Endothelial cell of umbilical vein (primary cell): Measurements from ENCODE around the gene ZNF274. TPM values are rescaled to one million over a fixed set of nuclear protein-coding genes. Genes with fewer than 3 reads are reported as not detected.

Experiments
- Bru-seq: library from RNA; stranded (reverse); fragments of 400-500 nt; gene quantifications from one replicate; lab custom pipeline; 2021; lab: Mats Ljungman, UMichigan
- BruChase-seq, 2 experiments: library from RNA; stranded (reverse); fragments of 400-500 nt; gene quantifications; one replicate each; lab custom pipeline; 2021; lab: Mats Ljungman, UMichigan
- BruUV-seq: library from RNA; stranded (reverse); fragments of 400-500 nt; replicated peaks from 2 replicates; lab custom pipeline; 2021; lab: Mats Ljungman, UMichigan
- CTCF ChIA-PET: fragments of 300-600, 350-600 bp; sonication (Branson Sonifier 250); formaldehyde crosslinking; loops from one replicate; lab custom pipeline; 2021; ENCODE audit warnings: antibody characterized with exemption, inconsistent platforms; lab: Charles Lee
- POLR2A ChIA-PET: fragments of 300-600, 350-600 bp; sonication (Branson Sonifier 250); formaldehyde crosslinking; loops from one replicate; lab custom pipeline; 2021; ENCODE audit warnings: antibody characterized with exemption, inconsistent platforms; lab: Charles Lee
- DNase-seq: peaks from one replicate; pipeline ENCODE4 v3.0.0-alpha.2; 2011; ENCODE audit warnings: low read depth, low spot score
- FAIRE-seq: peaks from 2 replicates; lab custom pipeline; 2011; peaks lifted over from hg19 to GRCh38; lab: Jason Lieb, UNC
- H2AFZ ChIP-seq: 2 replicates; pipeline ENCODE4 v1.6.0; 2012; ENCODE audit warnings: low read depth, low read length, control low read depth, inconsistent platforms
- H3K27ac ChIP-seq: 2 replicates; pipeline ENCODE4 v1.5.1; 2011; ENCODE audit warnings: low read depth, mild to moderate bottlenecking, control low read depth, low read length, moderate library complexity; ENCODE audit not compliant: insufficient read depth
- H3K27me3 ChIP-seq, 2 experiments: 2 replicates each; pipeline versions ENCODE4 v1.6.0 to v1.6.1; 2011; ENCODE audit warnings: low read length in 2 of 2, mixed read lengths in 1 of 2; ENCODE audit not compliant: control insufficient read depth in 2 of 2, insufficient read depth in 2 of 2
- H3K36me3 ChIP-seq, 2 experiments: 2 replicates in 1 of 2; 3 replicates in 1 of 2; pipeline ENCODE4 v1.5.1; 2011; ENCODE audit warnings: low read length in 2 of 2, mild to moderate bottlenecking in 1 of 2, moderate library complexity in 1 of 2; ENCODE audit not compliant: control insufficient read depth in 2 of 2, insufficient read depth in 2 of 2; ENCODE audit errors: extremely low read depth in 1 of 2
- H3K4me1 ChIP-seq: 3 replicates; pipeline ENCODE4 v1.5.1; 2011; ENCODE audit warnings: mild to moderate bottlenecking, low read length; ENCODE audit not compliant: control insufficient read depth, insufficient read depth; ENCODE audit errors: extremely low read depth
- H3K4me2 ChIP-seq: 2 replicates; pipeline ENCODE4 v1.6.1; 2011; ENCODE audit warnings: low read length, control low read depth, mixed read lengths; ENCODE audit not compliant: insufficient read depth
- H3K4me3 ChIP-seq, 3 experiments: fragments of 200-600 bp in 1 of 3; sonication (generic), shearing (Covaris generic) in 1 of 3; replicated peaks in 1 of 3; 2 replicates each; pipeline ENCODE4 v1.5.1; 2011 to 2016; ENCODE audit warnings: control low read depth in 3 of 3, low read length in 3 of 3, mild to moderate bottlenecking in 2 of 3, inconsistent platforms in 1 of 3, low read depth in 1 of 3, moderate library complexity in 1 of 3; ENCODE audit not compliant: insufficient read depth in 1 of 3
- H3K79me2 ChIP-seq: 2 replicates; pipeline ENCODE4 v1.6.0; 2012; ENCODE audit warnings: low read length, inconsistent platforms; ENCODE audit not compliant: control insufficient read depth, insufficient read depth
- H3K9ac ChIP-seq: replicated peaks from 2 replicates; pipeline ENCODE3; 2011; ENCODE audit warnings: low read length, control low read depth; ENCODE audit not compliant: insufficient read depth; ENCODE audit errors: extremely low read depth
- H3K9me1 ChIP-seq: replicated peaks from 3 replicates; pipeline ENCODE4 v1.6.0; 2011; ENCODE audit warnings: mild to moderate bottlenecking, low read length; ENCODE audit not compliant: control insufficient read depth, insufficient read depth; ENCODE audit errors: extremely low read depth
- H3K9me3 ChIP-seq: replicated peaks from 2 replicates; pipeline ENCODE4 v1.5.1; 2012; ENCODE audit warnings: low read length, inconsistent platforms; ENCODE audit not compliant: control insufficient read depth, insufficient read depth
- H4K20me1 ChIP-seq: replicated peaks from 2 replicates; pipeline ENCODE3; 2011; ENCODE audit warnings: mild to moderate bottlenecking, low read length; ENCODE audit not compliant: control insufficient read depth, insufficient read depth; ENCODE audit errors: extremely low read depth
- EZH2 ChIP-seq: IDR thresholded peaks from 2 replicates; pipeline ENCODE4 v1.6.1; 2012; ENCODE audit warnings: borderline replicate concordance, low read depth, mild to moderate bottlenecking, moderate library complexity, low read length, inconsistent platforms; ENCODE audit not compliant: severe bottlenecking
- FOS ChIP-seq: IDR thresholded peaks from 2 replicates; pipeline ENCODE4 v1.6.1; 2011; ENCODE audit warnings: mild to moderate bottlenecking, low read length, moderate library complexity, borderline replicate concordance; ENCODE audit not compliant: insufficient read depth
- GATA2 ChIP-seq: IDR thresholded peaks from 2 replicates; pipeline ENCODE4 v1.7.0; 2011; ENCODE audit warnings: low read depth, mild to moderate bottlenecking, moderate library complexity, mixed read lengths, low read length; ENCODE audit not compliant: insufficient read length, insufficient read depth
- JUN ChIP-seq: IDR thresholded peaks from 2 replicates; pipeline ENCODE4 v1.6.1; 2011; ENCODE audit warnings: borderline replicate concordance, low read depth; ENCODE audit not compliant: insufficient read length, insufficient read depth
- MYC ChIP-seq: IDR thresholded peaks from one replicate; pipeline ENCODE4 v1.6.1; 2011; ENCODE audit warnings: mild to moderate bottlenecking, low read depth, low read length
- POLR2A ChIP-seq: IDR thresholded peaks from 2 replicates; pipeline ENCODE4 v1.6.1; 2012; ENCODE audit warnings: low read depth, mild to moderate bottlenecking, control low read depth, low read length
- POLR2AphosphoS5 ChIP-seq: IDR thresholded peaks from 2 replicates; pipeline ENCODE4 v1.6.1; 2012; ENCODE audit warnings: low read depth, mild to moderate bottlenecking, control low read depth, low read length, moderate library complexity; ENCODE audit not compliant: insufficient read depth
- dilution Hi-C: fragments of 300-500 bp; cut with MboI; formaldehyde crosslinking; loops from one replicate; pipeline ENCODE4 v1.15.0; 2019; ENCODE audit warnings: low sequenced_read_pairs; ENCODE audit not compliant: extremely low pct_ligation_motif_present
- intact Hi-C: fragments of 100-400 bp; cut with micrococcal nuclease; formaldehyde crosslinking; loops from one replicate; pipeline ENCODE4 v1.10.0; 2022
- long read RNA-seq: library from polyadenylated mRNA; stranded (forward); transcript quantifications from one replicate; pipeline ENCODE4 v2.0.0, GENCODE V29; 2021
- polyA minus RNA-seq, 3 experiments: library from RNA; depleted of rRNA, polyadenylated mRNA; stranded (reverse); fragments of >200 nt; gene quantifications; 1 replicate in 1 of 3; 2 replicates in 2 of 3; pipeline ENCODE4 v1.2.3, GENCODE V29; 2011
- polyA plus RNA-seq, 4 experiments: library from polyadenylated mRNA; depleted of rRNA in 3 of 4; stranded (reverse) in 3 of 4; unstranded in 1 of 4; fragments of >200 nt; gene quantifications; 2 replicates each; pipeline versions ENCODE4 v1.2.1 to v1.2.3, GENCODE V29; 2011 to 2012; ENCODE audit warnings: missing spikeins in 1 of 4
- total RNA-seq: library from RNA; stranded (reverse); gene quantifications from 2 replicates; pipeline ENCODE4 v1.2.3, GENCODE V29; 2021
- TF ChIP-seq, protein P1 (sequence below), 2 donors: IDR thresholded peaks; 1 replicate in 1 of 2; 2 replicates in 1 of 2; pipeline ENCODE4 v1.5.1; 2011; ENCODE audit warnings: low read length in 2 of 2, mild to moderate bottlenecking in 2 of 2, moderate library complexity in 2 of 2, control low read depth in 1 of 2, inconsistent platforms in 1 of 2, low read depth in 1 of 2; ENCODE audit not compliant: insufficient read depth in 1 of 2; ENCODE audit errors: extremely low read depth in 1 of 2
- TF ChIP-seq, protein P2 (sequence below): IDR thresholded peaks from 2 replicates; pipeline ENCODE4 v1.6.1; 2011; ENCODE audit not compliant: insufficient read depth, insufficient read length

Gene ZNF274
- total RNA-seq: 18.3 and 18.8 TPM in 2 replicates
- polyA plus RNA-seq: 9.1 and 10.1 TPM in 2 replicates
- polyA plus RNA-seq (2011; cell fraction: cytosol; rRNA removed): 10.5 and 13.3 TPM in 2 replicates
- polyA plus RNA-seq (2011; cell fraction: nucleus; rRNA removed): 34.9 and 35.3 TPM in 2 replicates
- 13.7 and 14.3 TPM in 2 replicates for polyA plus RNA-seq (2012)
- polyA minus RNA-seq: 19.1 and 22.6 TPM in 2 replicates
- 11.3 TPM for polyA minus RNA-seq (2011; cell fraction: cytosol; rRNA and poly(A)+ RNA removed)
- 18.5 and 19.8 TPM in 2 replicates for polyA minus RNA-seq (2011; cell fraction: nucleus; rRNA and poly(A)+ RNA removed)
- percentile 68 among the genes with signal in this experiment for Bru-seq, nascent RNA
- BruChase-seq, experiment 1, labeled RNA remaining after a 6-hour chase: percentile 66 among the genes with signal in this experiment
- percentile 63 among the genes with signal in this experiment for BruChase-seq, experiment 2, labeled RNA remaining after a 2-hour chase
- long read RNA-seq, transcript ZNF274-212 (8 exons, 2,538 nt): major isoform, 25 of 40 reads
- long read RNA-seq, partial matches to known transcripts: 6 of 40 reads
- long read RNA-seq, other reads (novel, unspliced or antisense): 7 of 40 reads

DNA sequence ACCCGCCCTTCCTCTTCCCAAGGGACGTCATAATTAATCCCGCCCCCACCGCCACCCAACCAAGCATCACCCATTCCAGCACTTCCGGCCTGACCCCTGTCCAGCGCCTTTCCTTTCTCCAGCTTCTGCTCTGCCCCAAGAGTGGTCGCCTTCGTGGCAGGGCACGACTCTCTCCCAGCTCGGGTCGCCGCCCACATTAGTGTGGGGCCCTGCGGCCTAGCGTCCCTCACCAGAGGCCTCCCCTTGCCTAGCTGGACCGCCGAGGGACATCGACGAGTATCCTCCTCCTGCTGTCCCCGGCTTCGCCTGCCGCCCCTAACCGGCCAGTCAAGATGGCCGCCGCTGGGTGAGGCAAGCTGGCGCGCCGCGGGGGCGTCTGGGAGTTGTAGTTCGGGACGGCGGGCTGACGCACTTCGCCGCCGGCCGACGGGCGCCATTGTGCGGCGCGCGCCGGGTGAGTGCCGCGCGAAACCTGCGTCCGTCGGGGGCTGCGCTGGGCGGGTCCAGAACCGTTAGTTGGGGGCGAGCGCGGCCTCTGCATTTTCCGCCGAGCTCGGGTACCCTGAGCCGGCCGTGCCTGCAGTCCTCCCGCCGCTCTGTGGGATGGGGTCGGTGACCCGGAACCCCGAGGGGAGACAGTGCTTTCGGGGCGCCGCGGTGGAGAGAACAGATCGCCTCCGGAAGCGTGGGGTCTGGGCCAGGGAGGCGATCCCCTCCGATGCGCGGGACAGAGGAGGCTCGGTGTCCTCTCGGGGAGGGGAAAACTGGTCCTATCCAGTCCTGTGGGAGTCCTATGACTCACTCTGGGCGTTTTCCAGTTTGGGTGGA, at the start of gene ZNF274:
ZNF274 (plus strand) TSS at position 73 of the 828 bp plus-strand sequence. CDS start 905 bp downstream, outside the sequence.
- peak within 1 kb of the TSS; percentile 90 for H3K9ac ChIP-seq
- peak within 1 kb of the TSS; percentile 61 for H3K4me2 ChIP-seq
- DNase-seq: peak; percentile 88
- no peaks in the 10 kb centered on the region for H3K9me3 ChIP-seq
- H3K4me3 ChIP-seq: peak within 1 kb of the TSS; percentile 18 to 98 (median 62)
- no peaks in the 10 kb centered on the region for H4K20me1 ChIP-seq
- TSS peak; percentile 80 for BruUV-seq
- H3K36me3 ChIP-seq: peaks cover 0 to 9% of the 10 kb centered on the region in 2 experiments
- POLR2A ChIA-PET: interaction anchor here (0.6 to 1.5 kb wide), 5 partner anchors 180 to 999 kb away, joined by 3 to 6 read pairs (median 4); partner anchors contain the start of genes ZNF132, ZNF497 and ZNF606
- intact Hi-C loops (loop anchor here (2.0 kb wide), 2 partner anchors 180 to 226 kb away; partner anchors contain the start of genes ZNF497 and ZNF584), dilution Hi-C loops (no loop called here)
- no peaks in the 10 kb centered on the region for H3K9me1 ChIP-seq
- no peaks in the 10 kb centered on the region for H3K27me3 ChIP-seq
- peak; percentile 90 for FAIRE-seq
- H2AFZ ChIP-seq: peak within 1 kb of the TSS; percentile 61
- CTCF ChIA-PET: interaction anchor here (0.6 to 1.1 kb wide), 4 partner anchors 36 to 378 kb away, joined by 3 read pairs; partner anchors contain the start of genes ZNF417 and ZNF544
- TF ChIP-seq, protein P1, sequence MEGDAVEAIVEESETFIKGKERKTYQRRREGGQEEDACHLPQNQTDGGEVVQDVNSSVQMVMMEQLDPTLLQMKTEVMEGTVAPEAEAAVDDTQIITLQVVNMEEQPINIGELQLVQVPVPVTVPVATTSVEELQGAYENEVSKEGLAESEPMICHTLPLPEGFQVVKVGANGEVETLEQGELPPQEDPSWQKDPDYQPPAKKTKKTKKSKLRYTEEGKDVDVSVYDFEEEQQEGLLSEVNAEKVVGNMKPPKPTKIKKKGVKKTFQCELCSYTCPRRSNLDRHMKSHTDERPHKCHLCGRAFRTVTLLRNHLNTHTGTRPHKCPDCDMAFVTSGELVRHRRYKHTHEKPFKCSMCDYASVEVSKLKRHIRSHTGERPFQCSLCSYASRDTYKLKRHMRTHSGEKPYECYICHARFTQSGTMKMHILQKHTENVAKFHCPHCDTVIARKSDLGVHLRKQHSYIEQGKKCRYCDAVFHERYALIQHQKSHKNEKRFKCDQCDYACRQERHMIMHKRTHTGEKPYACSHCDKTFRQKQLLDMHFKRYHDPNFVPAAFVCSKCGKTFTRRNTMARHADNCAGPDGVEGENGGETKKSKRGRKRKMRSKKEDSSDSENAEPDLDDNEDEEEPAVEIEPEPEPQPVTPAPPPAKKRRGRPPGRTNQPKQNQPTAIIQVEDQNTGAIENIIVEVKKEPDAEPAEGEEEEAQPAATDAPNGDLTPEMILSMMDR (IDR thresholded peaks at IDR 0.05; ENCODE audit: extremely low read depth in 1 of 2, insufficient read depth in 1 of 2, low read depth in 1 of 2, low read length in 2 of 2): no peak
- TF ChIP-seq, protein P2, sequence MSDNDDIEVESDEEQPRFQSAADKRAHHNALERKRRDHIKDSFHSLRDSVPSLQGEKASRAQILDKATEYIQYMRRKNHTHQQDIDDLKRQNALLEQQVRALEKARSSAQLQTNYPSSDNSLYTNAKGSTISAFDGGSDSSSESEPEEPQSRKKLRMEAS: peak; percentile 58
- peak; percentile 21 for TF ChIP-seq MYC
- peak; percentile 48 for TF ChIP-seq POLR2AphosphoS5
- no peak for TF ChIP-seq GATA2
- TF ChIP-seq EZH2: no peak
- peak; percentile 7 for TF ChIP-seq POLR2A
- peak; percentile 85 for TF ChIP-seq FOS
- TF ChIP-seq JUN: peak; percentile 42
- no peaks in the 10 kb centered on the region for H3K4me1 ChIP-seq
- H3K27ac ChIP-seq: peak within 1 kb of the TSS; percentile 89
- peaks cover 10% of the 10 kb centered on the region for H3K79me2 ChIP-seq
